Measurements from ENCODE around the gene FCER2.

The FCER2 gene

DNA sequence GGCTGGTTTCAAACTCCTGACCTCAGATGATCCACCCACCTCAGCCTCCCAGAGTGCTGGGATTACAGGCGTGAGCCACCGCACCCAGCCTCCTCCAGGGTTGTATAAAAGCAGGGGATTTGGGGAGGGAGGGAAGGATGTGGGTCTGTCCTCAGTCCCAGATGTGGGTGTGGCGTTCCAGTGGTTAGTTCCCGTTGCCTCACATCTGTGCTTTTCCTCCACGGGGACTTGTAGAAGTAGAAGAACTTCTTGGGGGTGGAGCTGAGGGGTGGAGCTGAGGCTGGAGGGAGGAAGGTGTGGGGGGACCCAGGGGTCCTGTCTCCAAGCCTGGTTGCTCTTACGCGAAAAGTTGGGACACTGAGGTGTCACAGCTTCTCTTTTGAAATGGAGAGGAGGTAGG, 25.6 kb downstream of the FCER2 start:
- DNase-seq: no peak

- DNase-seq: peak; percentile 52
These were observed 27.6 kb downstream of the FCER2 start for GRCh38 chr19:7674010-7675005.

- DNase-seq: no peak
These were observed 29.4 kb downstream of the FCER2 start for GRCh38 chr19:7672522-7672921.

- DNase-seq: no peak
These were observed 31.1 kb downstream of the FCER2 start for GRCh38 chr19:7670790-7671189.

- DNase-seq: no peak
These were observed 31.7 kb downstream of the FCER2 start for GRCh38 chr19:7670150-7670783.

GRCh38 chr19:7669641-7670040, 32.3 kb downstream of the FCER2 start:
- DNase-seq: no peak

DNA sequence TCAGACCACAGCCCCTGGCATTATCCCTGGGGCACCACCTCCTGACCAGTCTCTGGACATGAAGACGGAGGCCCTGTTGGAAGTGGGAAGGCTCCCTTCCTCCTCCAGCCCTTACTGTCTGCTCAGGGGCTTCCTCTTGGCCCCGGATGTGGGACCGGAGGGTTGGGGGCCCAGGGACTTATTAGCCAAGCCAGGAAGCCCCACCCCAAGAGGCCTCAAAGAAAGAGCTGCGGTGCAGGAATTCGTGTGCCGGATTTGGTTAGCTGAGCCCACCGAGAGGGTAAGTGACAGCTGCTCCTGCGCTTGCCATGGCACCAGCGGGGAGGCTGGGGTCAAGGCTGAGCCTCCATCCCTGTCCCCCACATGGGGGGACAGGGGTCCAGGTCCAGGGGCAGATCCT, 33.1 kb downstream of the FCER2 start, which contains the start of gene RETN:
TSS of gene RETN (plus strand) at position 208 of the 400 bp plus-strand sequence. CDS start 278 bp downstream, outside the sequence.
- no peak for DNase-seq

GRCh38 chr19:7665076-7665475, 36.9 kb downstream of the FCER2 start:
- DNase-seq: no peak

- DNase-seq: no peak
These were observed 38.2 kb downstream of the FCER2 start for GRCh38 chr19:7663706-7664105.

DNA sequence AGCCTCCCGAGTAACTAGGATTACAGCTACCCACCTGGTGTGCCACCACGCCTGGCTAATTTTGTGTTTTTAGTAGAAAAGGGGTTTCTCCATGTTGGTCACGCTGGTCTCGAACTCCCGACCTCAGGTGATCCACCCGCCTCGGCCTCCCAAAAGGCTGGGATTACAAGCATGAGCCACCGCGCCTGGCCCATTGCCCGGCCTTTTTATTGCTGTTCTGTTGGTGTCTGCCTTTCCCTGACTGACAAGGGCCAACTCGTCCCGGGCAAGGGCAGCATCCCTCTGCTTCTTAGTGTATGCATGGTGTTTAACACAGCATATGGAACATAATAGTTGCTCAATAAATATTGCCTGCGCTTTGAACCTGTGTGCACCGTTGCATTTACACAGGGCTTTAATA, 39.3 kb downstream of the FCER2 start:
- DNase-seq: no peak

- DNase-seq: no peak
These were observed 40.0 kb downstream of the FCER2 start for GRCh38 chr19:7661744-7662538.

GRCh38 chr19:7658219-7658686, 43.7 kb downstream of the FCER2 start:
- DNase-seq: peak; percentile 61

DNA sequence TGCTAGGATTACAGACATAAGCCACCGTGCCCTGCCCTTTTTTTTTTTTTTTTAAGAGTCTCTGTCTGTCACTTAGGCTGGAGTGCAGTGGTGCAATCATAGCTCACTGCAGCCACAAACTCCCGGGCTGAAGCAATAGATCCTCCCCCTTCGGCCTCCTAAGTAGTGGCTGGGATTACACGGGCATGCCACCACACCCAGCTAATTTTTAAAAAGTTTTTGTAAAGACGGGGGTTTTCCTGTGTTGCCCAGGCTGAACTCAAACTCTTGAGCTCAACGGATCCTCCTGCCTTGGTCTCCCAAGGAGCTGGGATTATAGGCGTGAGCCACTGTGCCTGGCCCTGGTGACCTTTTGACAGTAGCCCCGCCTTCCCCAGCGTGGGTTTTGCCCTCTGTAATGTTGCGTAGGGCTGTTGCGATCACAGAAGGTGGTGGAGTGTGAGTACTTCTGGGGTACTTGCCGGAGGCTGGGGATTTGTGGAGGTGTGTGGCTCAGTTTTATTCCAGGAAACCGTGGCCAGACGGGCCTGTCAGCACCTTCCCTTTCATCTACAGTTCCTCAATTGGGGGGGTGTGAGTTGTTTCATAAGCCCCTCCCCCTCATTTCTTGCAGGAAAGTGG, 44.7 kb downstream of the FCER2 start:
- DNase-seq: no peak

- no peak for DNase-seq
These were observed 46.4 kb downstream of the FCER2 start for GRCh38 chr19:7655581-7655980.

DNA sequence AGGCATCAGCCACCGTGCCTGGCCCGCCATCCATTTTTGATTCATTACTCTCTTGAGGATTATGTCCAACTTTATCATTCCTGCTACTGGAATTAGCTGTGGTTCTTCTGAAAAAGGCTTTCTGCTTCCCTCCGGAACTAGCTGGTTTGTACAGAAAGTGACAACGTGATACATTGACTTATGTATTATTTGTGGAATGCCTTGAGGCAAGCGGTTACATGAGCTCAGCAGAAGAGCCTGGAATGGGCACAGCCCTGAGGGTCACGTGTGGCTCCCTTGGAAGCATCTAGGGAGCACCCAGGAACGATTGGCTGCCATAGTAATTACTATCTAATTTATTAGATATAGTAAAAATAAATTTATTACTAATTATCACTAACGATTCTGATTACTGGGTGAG, 47.5 kb downstream of the FCER2 start:
- no peak for DNase-seq

GRCh38 chr19:7652061-7652641, 49.8 kb downstream of the FCER2 start:
- peak; percentile 32 for DNase-seq

GRCh38 chr19:7650148-7650547, 51.8 kb downstream of the FCER2 start:
- DNase-seq: no peak

- DNase-seq: no peak
These were observed 53.5 kb downstream of the FCER2 start for GRCh38 chr19:7648265-7649014.

GRCh38 chr19:7647156-7647555, 54.8 kb downstream of the FCER2 start:
- no peak for DNase-seq

DNA sequence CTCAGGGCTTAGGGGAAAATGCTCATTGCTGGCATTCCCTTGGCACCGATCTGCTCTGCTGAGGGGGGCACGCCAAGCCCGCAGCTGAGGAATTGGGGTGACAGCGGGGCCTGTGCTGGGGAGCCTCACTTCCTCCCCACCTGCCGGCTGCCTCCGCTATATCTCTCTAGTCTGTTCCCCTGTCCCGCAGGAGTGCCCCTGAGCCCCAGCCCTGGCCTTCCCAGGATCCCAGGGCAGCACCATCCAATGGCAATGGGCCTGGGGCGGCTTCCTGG, 55.6 kb downstream of the FCER2 start:
- DNase-seq: no peak

DNA sequence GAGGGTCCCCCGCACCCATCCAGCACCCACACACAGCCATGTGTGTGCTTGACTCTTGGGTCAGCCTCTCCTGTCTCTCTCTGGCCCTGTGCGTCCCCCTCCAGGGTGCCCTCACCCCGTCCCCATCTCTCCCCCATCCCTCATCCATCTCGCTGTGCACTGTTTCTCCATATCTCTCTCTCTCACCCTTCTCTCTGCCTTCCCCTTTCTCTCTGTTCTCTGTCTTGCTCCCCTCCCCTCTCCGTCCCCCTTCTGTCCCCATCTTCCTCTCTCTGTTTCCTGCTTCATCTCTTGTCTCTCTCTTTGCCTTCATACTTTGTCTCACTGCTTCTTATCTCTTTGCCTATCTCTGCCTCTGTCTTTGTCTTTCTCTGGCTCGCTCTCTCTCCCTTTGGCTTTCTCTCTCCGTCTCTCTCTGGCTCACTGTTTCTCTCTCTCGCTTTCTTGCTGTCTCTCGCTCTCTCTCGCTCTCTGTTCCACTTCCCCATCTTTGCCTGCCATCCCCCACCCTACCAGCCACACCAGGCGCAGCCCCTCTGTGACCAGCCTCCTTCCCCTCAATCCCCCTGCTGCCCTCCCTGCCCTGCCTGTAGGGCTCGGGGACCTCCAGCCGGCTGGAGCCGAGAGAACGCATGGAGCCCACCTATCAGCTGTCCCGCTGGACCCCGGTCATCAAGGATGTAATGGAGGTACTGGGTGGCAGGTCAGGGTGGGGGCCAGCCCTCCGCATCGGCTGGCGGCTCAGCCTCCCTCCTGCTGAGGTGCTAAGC, 56.1 kb downstream of the FCER2 start:
- no peak for DNase-seq
